CD1c-positive myeloid dendritic cell (primary cell): ENCODE data around the gene ATP5ME.
"Not testable (repeated sequence)": the region's sequence is repeated elsewhere in the genome, so short reads cannot be mapped to it uniquely, and the experiment has no call there.

Experiments used
- DNase-seq: peaks from one replicate; pipeline ENCODE4 v3.0.0-alpha.2; 2016; ENCODE audit errors: extremely low spot score

ATP5ME gene

GRCh38 chr4:655464-656151 lies 18.5 kb downstream of the ATP5ME start:
- DNase-seq, result no peak

GRCh38 chr4:654871-655463 lies 19.1 kb downstream of the ATP5ME start:
- DNase-seq, result no peak

- no peak for DNase-seq
Measured at GRCh38 chr4:654503-654845, 19.6 kb downstream of the ATP5ME start.

GRCh38 chr4:653831-654502 lies 20.1 kb downstream of the ATP5ME start:
- DNase-seq, result no peak

- no peak for DNase-seq
Measured at GRCh38 chr4:653080-653821, 20.8 kb downstream of the ATP5ME start.

GRCh38 chr4:651884-652642 lies 22.0 kb downstream of the ATP5ME start:
- DNase-seq, result no peak

- DNase-seq, result no peak
Measured at GRCh38 chr4:650951-651883, 22.9 kb downstream of the ATP5ME start.

- no peak for DNase-seq
Measured at GRCh38 chr4:650461-650860, 23.6 kb downstream of the ATP5ME start.

- no peak for DNase-seq
Measured at GRCh38 chr4:649751-650310, 24.2 kb downstream of the ATP5ME start.

- DNase-seq, result no peak
Measured at GRCh38 chr4:649293-649625, 24.8 kb downstream of the ATP5ME start.

GRCh38 chr4:648579-649292 lies 25.3 kb downstream of the ATP5ME start:
- DNase-seq, result no peak

- DNase-seq, result no peak
Measured at GRCh38 chr4:647481-647880, 26.6 kb downstream of the ATP5ME start.

- DNase-seq, result no peak
Measured at GRCh38 chr4:646460-646859, 27.6 kb downstream of the ATP5ME start.

- not testable (repeated sequence) for DNase-seq
Measured at GRCh38 chr4:642366-642765, 31.7 kb downstream of the ATP5ME start.

GRCh38 chr4:637536-638280 lies 36.4 kb downstream of the ATP5ME start:
- no peak for DNase-seq

- no peak for DNase-seq
Measured at GRCh38 chr4:636628-637159, 37.4 kb downstream of the ATP5ME start.

- DNase-seq, result no peak
Measured at GRCh38 chr4:635851-636627, 38.0 kb downstream of the ATP5ME start.
